Activated naive CD4-positive, alpha-beta T cell treated with anti-CD3 and anti-CD28 coated beads, Interleukin-2, amount 10 ng/mL, durations not matched to agents 7 days and 5 days (primary cell): Measurements from ENCODE around the gene RHOC.
"Not testable (repeated sequence)": the region's sequence is repeated elsewhere in the genome, so short reads cannot be mapped to it uniquely, and the experiment has no call there.

Experiments used
- CTCF ChIA-PET: fragments of 350-600 bp; sonication (Branson Sonifier 250); formaldehyde crosslinking; loops from one replicate; lab custom pipeline; 2021; ENCODE audit warnings: antibody characterized with exemption; lab: Charles Lee
- DNase-seq: peaks from one replicate; pipeline ENCODE4 v3.0.0-alpha.2; 2020
- H3K27ac Mint-ChIP-seq: one replicate; pipeline ENCODE4 v1.8.0; 2021; ENCODE audit warnings: mild to moderate bottlenecking, moderate library complexity, mixed read lengths
- H3K27me3 Mint-ChIP-seq: one replicate; pipeline ENCODE4 v1.8.0; 2021; ENCODE audit warnings: mild to moderate bottlenecking, mixed read lengths
- H3K36me3 Mint-ChIP-seq: one replicate; pipeline ENCODE4 v1.8.0; 2021; ENCODE audit warnings: mixed read lengths
- H3K4me1 Mint-ChIP-seq: one replicate; pipeline ENCODE4 v1.8.0; 2021; ENCODE audit warnings: mixed read lengths
- H3K4me3 Mint-ChIP-seq: one replicate; pipeline ENCODE4 v1.8.0; 2021; ENCODE audit warnings: mild to moderate bottlenecking, moderate library complexity, mixed read lengths
- H3K9me3 Mint-ChIP-seq: one replicate; pipeline ENCODE4 v1.8.0; 2021; ENCODE audit warnings: mixed read lengths

Gene RHOC

DNA sequence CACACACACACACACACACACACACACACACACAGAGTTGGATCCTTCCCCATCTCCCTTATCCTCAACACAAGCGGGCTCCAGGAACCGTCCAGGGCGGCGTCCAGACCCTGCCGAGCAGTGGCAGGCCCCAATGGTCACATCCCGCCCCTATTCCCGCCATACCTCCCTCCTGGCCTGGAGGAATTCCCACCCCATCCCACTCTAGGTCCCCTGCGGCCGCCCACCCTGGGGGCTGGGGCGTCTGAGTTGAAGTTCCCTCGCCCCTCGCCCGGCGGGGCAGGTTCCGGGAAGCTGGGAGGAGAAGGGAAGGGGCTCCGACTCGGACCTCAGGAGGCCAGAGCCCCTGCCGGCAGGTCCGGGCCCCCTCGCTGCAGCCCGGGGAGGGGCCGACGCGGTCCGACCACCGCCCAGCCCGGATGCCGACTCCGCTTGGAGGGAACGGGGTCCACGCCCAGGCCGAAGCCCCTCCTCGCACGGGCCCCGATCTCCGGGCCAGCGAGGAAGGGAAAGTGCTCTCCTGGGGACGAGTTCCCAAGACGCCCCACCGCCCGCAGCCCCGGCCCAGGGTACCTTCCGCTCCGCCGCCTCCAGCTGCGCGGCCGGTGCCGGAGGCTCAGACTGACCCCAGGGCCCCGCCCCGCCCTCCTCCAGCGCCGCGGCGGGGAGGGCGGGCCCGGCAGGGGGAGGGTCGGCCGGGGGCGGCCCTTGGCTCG, at the start of gene RHOC:
RHOC (minus strand) TSS at position 623 of the 716 bp plus-strand sequence. CDS start 3,328 bp downstream, outside the sequence.
- Mint-ChIP-seq H3K27me3 (peaks cover 45% of the 10 kb centered on the region), H3K4me3 (peak within 1 kb of the TSS; percentile 81), H3K36me3 (peaks cover 5% of the 10 kb centered on the region), H3K27ac (no peak within 1 kb of the TSS), H3K9me3 (no peaks in the 10 kb centered on the region), H3K4me1 (peaks cover 49% of the 10 kb centered on the region)
- DNase-seq, result peak; percentile 68
- CTCF ChIA-PET, result interaction anchor here (1.3 to 5.9 kb wide), 4 partner anchors 10 to 316 kb away, joined by 4 to 49 read pairs (median 8); partner anchors contain the start of gene MOV10

GRCh38 chr1:112754116-112754628, 47.2 kb upstream of the RHOC start:
- Mint-ChIP-seq H3K4me1 (peaks cover 1% of the 10 kb centered on the region), H3K27ac (no peak overlapping the region), H3K27me3 (peaks cover 34% of the 10 kb centered on the region), H3K4me3 (no peak overlapping the region), H3K36me3 (no peaks in the 10 kb centered on the region), H3K9me3 (peaks cover 3% of the 10 kb centered on the region)
- CTCF ChIA-PET, result no interaction called here
- no peak for DNase-seq

GRCh38 chr1:112748396-112748795, 41.5 kb upstream of the RHOC start:
- no peak overlapping the region for H3K27ac Mint-ChIP-seq
- H3K9me3 Mint-ChIP-seq, result no peaks in the 10 kb centered on the region
- peaks cover 2% of the 10 kb centered on the region for H3K4me1 Mint-ChIP-seq

GRCh38 chr1:112744009-112744578, 37.2 kb upstream of the RHOC start:
- Mint-ChIP-seq H3K4me1 (peaks cover 4% of the 10 kb centered on the region), H3K9me3 (no peaks in the 10 kb centered on the region), H3K36me3 (no peaks in the 10 kb centered on the region), H3K27me3 (peaks cover 81% of the 10 kb centered on the region), H3K27ac (no peak overlapping the region), H3K4me3 (no peak overlapping the region)
- no peak for DNase-seq
- CTCF ChIA-PET, result interaction anchor here (1.4 kb wide), 1 partner anchor 28 kb away, joined by 8 read pairs; the partner anchor contains the start of gene PPM1J

More at GRCh38 chr1:112748396-112748795, 41.5 kb upstream of the RHOC start:
- Mint-ChIP-seq H3K4me3 (no peak overlapping the region), H3K27me3 (peaks cover 49% of the 10 kb centered on the region), H3K36me3 (no peaks in the 10 kb centered on the region)
- CTCF ChIA-PET, result no interaction called here
- no peak for DNase-seq

- Mint-ChIP-seq H3K27me3 (peaks cover 83% of the 10 kb centered on the region), H3K9me3 (no peaks in the 10 kb centered on the region), H3K4me1 (peaks cover 4% of the 10 kb centered on the region), H3K27ac (no peak overlapping the region), H3K36me3 (no peaks in the 10 kb centered on the region), H3K4me3 (no peak overlapping the region)
- DNase-seq, result no peak
- CTCF ChIA-PET, result interaction anchor here (1.4 kb wide), 1 partner anchor 27 kb away, joined by 8 read pairs; the partner anchor contains the start of gene PPM1J
Measured at GRCh38 chr1:112743174-112744008, 36.5 kb upstream of the RHOC start.

- CTCF ChIA-PET, result no interaction called here
Measured at GRCh38 chr1:112737573-112737972, 30.6 kb upstream of the RHOC start.

GRCh38 chr1:112735752-112736151, 28.8 kb upstream of the RHOC start:
- CTCF ChIA-PET, result no interaction called here
- no peak for DNase-seq
- Mint-ChIP-seq H3K36me3 (no peaks in the 10 kb centered on the region), H3K9me3 (no peaks in the 10 kb centered on the region), H3K4me3 (no peak overlapping the region), H3K4me1 (no peaks in the 10 kb centered on the region), H3K27me3 (peaks cover 18% of the 10 kb centered on the region), H3K27ac (no peak overlapping the region)

More at GRCh38 chr1:112737573-112737972, 30.6 kb upstream of the RHOC start:
- Mint-ChIP-seq H3K27ac (no peak overlapping the region), H3K27me3 (peaks cover 36% of the 10 kb centered on the region), H3K9me3 (no peaks in the 10 kb centered on the region), H3K4me3 (no peak overlapping the region), H3K36me3 (no peaks in the 10 kb centered on the region), H3K4me1 (no peaks in the 10 kb centered on the region)
- DNase-seq, result no peak

DNA sequence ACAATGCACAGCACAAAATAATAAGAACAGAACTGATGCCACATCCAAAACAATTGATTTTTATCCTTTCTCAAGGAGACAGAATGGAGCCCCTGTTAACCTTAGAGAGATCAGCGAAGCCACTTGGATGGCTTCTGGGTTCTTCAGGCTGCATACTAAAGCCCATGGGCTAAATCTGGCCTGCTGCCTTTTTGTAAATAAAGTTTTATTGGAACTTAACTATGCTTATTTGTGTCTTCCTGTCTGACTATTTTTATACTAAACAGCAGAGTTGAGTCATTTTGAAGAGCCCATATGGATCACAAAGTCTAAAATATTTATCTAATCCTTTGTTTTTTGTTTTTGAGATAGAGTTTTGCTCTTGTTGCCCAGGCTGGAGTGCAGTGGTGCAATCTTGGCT, 24.5 kb upstream of the RHOC start:
- H3K9me3 Mint-ChIP-seq, result no peaks in the 10 kb centered on the region
- no peak overlapping the region for H3K27ac Mint-ChIP-seq
- H3K27me3 Mint-ChIP-seq, result peaks cover 13% of the 10 kb centered on the region
- H3K4me3 Mint-ChIP-seq, result no peak overlapping the region
- H3K4me1 Mint-ChIP-seq, result no peaks in the 10 kb centered on the region
- DNase-seq, result no peak
- CTCF ChIA-PET, result no interaction called here
- H3K36me3 Mint-ChIP-seq, result no peaks in the 10 kb centered on the region

GRCh38 chr1:112729909-112730308, 23.0 kb upstream of the RHOC start:
- DNase-seq, result no peak
- H3K27me3 Mint-ChIP-seq, result peaks cover 13% of the 10 kb centered on the region
- H3K4me1 Mint-ChIP-seq, result no peaks in the 10 kb centered on the region
- CTCF ChIA-PET, result interaction anchor here (0.9 to 1.8 kb wide), 2 partner anchors 11 to 343 kb away, joined by 3 to 4 read pairs; partner anchors contain the start of gene LRIG2
- H3K4me3 Mint-ChIP-seq, result no peak overlapping the region
- H3K9me3 Mint-ChIP-seq, result no peaks in the 10 kb centered on the region
- no peaks in the 10 kb centered on the region for H3K36me3 Mint-ChIP-seq
- no peak overlapping the region for H3K27ac Mint-ChIP-seq

DNA sequence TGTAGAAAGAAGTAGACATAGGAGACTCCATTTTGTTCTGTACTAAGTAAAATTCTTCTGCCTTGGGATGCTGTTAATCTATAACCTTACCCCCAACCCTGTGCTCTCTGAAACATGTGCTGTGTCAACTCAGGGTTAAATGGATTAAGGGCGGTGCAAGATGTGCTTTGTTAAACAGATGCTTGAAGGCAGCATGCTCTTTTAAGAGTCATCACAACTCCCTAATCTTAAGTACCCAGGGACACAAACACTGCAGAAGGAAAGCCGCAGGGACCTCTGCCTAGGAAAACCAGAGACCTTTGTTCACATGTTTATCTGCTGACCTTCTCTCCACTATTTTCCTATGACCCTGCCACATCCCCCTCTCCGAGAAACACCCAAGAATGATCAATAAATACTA, 22.1 kb upstream of the RHOC start:
- not testable (repeated sequence) for H3K4me1 Mint-ChIP-seq, H3K36me3 Mint-ChIP-seq, DNase-seq, H3K4me3 Mint-ChIP-seq, H3K9me3 Mint-ChIP-seq, H3K27ac Mint-ChIP-seq
- CTCF ChIA-PET, result interaction anchor here (0.9 to 1.8 kb wide), 2 partner anchors 10 to 344 kb away, joined by 3 to 4 read pairs; partner anchors contain the start of gene LRIG2
- peaks cover 13% of the 10 kb centered on the region for H3K27me3 Mint-ChIP-seq

DNA sequence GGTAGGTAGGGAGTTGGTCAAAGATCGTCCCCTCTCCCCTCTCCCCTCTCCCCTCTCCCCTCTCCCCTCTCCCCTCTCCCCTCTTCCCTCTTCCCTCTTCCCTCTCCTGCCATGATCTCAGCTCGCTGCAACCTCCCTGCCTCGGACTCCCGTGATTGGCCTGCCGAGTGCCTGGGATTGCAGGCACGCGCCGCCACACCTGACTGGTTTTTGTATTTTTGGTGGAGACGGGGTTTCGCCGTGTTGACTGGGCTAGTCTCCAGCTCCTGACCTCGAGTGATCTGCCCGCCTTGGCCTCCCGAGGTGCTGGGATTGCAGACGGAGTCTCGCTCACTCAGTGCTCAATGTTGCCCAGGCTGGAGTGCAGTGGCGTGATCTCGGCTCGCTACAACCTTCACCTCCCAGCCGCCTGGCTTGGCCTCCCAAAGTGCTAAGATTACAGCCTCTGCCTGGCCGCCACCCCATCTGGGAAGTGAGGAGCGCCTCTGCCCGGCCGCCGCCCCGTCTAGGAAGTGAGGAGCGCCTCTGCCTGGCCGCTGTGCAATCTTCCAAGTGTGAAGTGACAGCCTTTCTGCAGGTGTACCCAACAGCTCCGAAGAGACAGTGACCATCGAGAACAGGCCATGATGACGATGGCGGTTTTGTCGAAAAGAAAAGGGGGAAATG, 21.5 kb upstream of the RHOC start:
- CTCF ChIA-PET, result not testable (repeated sequence)

GRCh38 chr1:112727716-112728115, 20.8 kb upstream of the RHOC start:
- CTCF ChIA-PET, result no interaction called here
- Mint-ChIP-seq H3K27me3 (peaks cover 26% of the 10 kb centered on the region), H3K4me1 (peaks cover 9% of the 10 kb centered on the region), H3K27ac (no peak overlapping the region), H3K4me3 (no peak overlapping the region), H3K36me3 (no peaks in the 10 kb centered on the region), H3K9me3 (no peaks in the 10 kb centered on the region)
- DNase-seq, result no peak

More for the DNA sequence above, 21.5 kb upstream of the RHOC start:
- H3K9me3 Mint-ChIP-seq, H3K4me1 Mint-ChIP-seq, DNase-seq, H3K36me3 Mint-ChIP-seq, H3K27ac Mint-ChIP-seq, H3K4me3 Mint-ChIP-seq: not testable (repeated sequence)
- H3K27me3 Mint-ChIP-seq, result peaks cover 19% of the 10 kb centered on the region

GRCh38 chr1:112724240-112724639, 17.3 kb upstream of the RHOC start:
- not testable (repeated sequence) for H3K4me3 Mint-ChIP-seq, H3K27ac Mint-ChIP-seq, H3K36me3 Mint-ChIP-seq, DNase-seq, H3K9me3 Mint-ChIP-seq
- Mint-ChIP-seq H3K27me3 (peaks cover 53% of the 10 kb centered on the region), H3K4me1 (peaks cover 16% of the 10 kb centered on the region)
- CTCF ChIA-PET, result interaction anchor here (10.6 kb wide), 1 partner anchor 79 kb away, joined by 224 read pairs; no protein-coding TSS in a partner anchor
